Measurements from ENCODE around the gene STX1A. TPM values are rescaled to one million over a fixed set of nuclear protein-coding genes. Genes with fewer than 3 reads are reported as not detected.

Gene STX1A
- total RNA-seq, 1 donor from 2014 or later: 27.3 TPM

GRCh38 chr7:73671322-73671661, 48.2 kb downstream of the STX1A start:
- no peaks in the 10 kb centered on the region for H3K9me3 Mint-ChIP-seq
- H3K27ac Mint-ChIP-seq: no peak overlapping the region
- H3K4me1 Mint-ChIP-seq (ENCODE audit: unreplicated experiment): peaks cover 16% of the 10 kb centered on the region
- DNase-seq (ENCODE audit: extremely low spot score, unreplicated experiment): no peak
- TF ChIP-seq CTCF (conservative IDR thresholded peaks at IDR 0.05): no peak
- H3K27me3 Mint-ChIP-seq: no peaks in the 10 kb centered on the region
- peaks cover 6% of the 10 kb centered on the region for H3K36me3 Mint-ChIP-seq
- no peak overlapping the region for H3K4me3 Mint-ChIP-seq

GRCh38 chr7:73669858-73670385, 49.5 kb downstream of the STX1A start:
- H3K27ac Mint-ChIP-seq: no peak overlapping the region
- peaks cover 6% of the 10 kb centered on the region for H3K36me3 Mint-ChIP-seq
- H3K9me3 Mint-ChIP-seq: no peaks in the 10 kb centered on the region
- H3K27me3 Mint-ChIP-seq: no peaks in the 10 kb centered on the region
- H3K4me3 Mint-ChIP-seq: no peak overlapping the region
- DNase-seq (ENCODE audit: extremely low spot score, unreplicated experiment): no peak
- peaks cover 16% of the 10 kb centered on the region for H3K4me1 Mint-ChIP-seq (ENCODE audit: unreplicated experiment)
- TF ChIP-seq CTCF (conservative IDR thresholded peaks at IDR 0.05): no peak

GRCh38 chr7:73669288-73669701, 50.2 kb downstream of the STX1A start:
- Mint-ChIP-seq H3K9me3 (no peaks in the 10 kb centered on the region), H3K27ac (no peak overlapping the region), H3K36me3 (peaks cover 6% of the 10 kb centered on the region), H3K4me3 (peak overlapping the region; percentile 94), H3K4me1 (ENCODE audit: unreplicated experiment) (peaks cover 21% of the 10 kb centered on the region), H3K27me3 (no peaks in the 10 kb centered on the region)
- no peak for TF ChIP-seq CTCF (conservative IDR thresholded peaks at IDR 0.05)
- no peak for DNase-seq (ENCODE audit: extremely low spot score, unreplicated experiment)

- TF ChIP-seq CTCF (conservative IDR thresholded peaks at IDR 0.05): no peak
- peak overlapping the region; percentile 81 for H3K27ac Mint-ChIP-seq
- no peaks in the 10 kb centered on the region for H3K27me3 Mint-ChIP-seq
- H3K36me3 Mint-ChIP-seq: peaks cover 6% of the 10 kb centered on the region
- no peak for DNase-seq (ENCODE audit: extremely low spot score, unreplicated experiment)
- peaks cover 24% of the 10 kb centered on the region for H3K4me1 Mint-ChIP-seq (ENCODE audit: unreplicated experiment)
- H3K9me3 Mint-ChIP-seq: no peaks in the 10 kb centered on the region
- H3K4me3 Mint-ChIP-seq: peak overlapping the region; percentile 94
These were observed 50.6 kb downstream of the STX1A start for GRCh38 chr7:73668886-73669230.

GRCh38 chr7:73668103-73668885, 51.2 kb downstream of the STX1A start:
- H3K4me3 Mint-ChIP-seq: peak overlapping the region; percentile 94
- DNase-seq (ENCODE audit: extremely low spot score, unreplicated experiment): no peak
- H3K36me3 Mint-ChIP-seq: peaks cover 6% of the 10 kb centered on the region
- no peaks in the 10 kb centered on the region for H3K27me3 Mint-ChIP-seq
- H3K27ac Mint-ChIP-seq: peak overlapping the region; percentile 81
- H3K9me3 Mint-ChIP-seq: peaks cover 2% of the 10 kb centered on the region
- peaks cover 24% of the 10 kb centered on the region for H3K4me1 Mint-ChIP-seq (ENCODE audit: unreplicated experiment)
- no peak for TF ChIP-seq CTCF (conservative IDR thresholded peaks at IDR 0.05)
